ENCODE data around the gene CREB3L1.
"Not testable (repeated sequence)": the region's sequence is repeated elsewhere in the genome, so short reads cannot be mapped to it uniquely, and the experiment has no call there.

Gene CREB3L1

DNA sequence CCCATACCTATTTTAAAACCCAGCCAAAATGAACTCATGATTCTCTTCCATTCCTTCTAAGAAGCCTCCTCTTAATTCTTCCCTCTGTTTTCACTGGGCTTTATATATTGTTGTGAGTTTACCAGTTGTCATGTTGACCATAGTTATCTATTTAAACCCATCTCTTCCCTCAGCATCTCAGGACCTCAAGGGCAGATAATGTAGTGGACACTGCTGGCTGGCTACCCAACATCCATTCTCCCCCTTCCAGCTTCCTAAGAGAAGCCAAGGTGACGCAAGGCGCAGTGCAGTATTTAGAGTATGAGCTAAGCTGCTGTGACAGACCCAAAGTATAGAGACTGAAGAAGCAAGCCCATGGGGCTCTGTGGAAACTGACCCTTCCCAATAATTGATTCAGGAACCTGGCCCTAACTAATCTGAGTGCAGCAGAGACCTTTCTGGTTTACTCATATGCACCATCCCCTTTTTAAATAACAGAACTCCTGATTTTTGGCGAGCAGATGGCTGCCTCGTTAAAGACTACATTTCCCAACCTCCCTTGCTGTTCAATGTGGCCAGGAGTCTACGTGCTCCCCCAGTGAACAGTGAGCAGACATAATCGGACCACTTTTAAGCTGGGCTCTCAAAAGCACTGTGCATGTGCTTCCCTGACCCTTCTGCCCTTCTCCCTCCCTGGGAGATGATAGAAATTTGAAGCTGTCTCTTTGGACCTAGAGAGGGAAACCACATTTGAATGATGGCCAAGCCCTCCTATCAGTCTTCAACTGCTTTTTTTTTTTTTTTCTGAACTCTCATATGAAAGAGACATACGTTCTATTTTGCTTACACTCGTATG, 28.1 kb upstream of the CREB3L1 start:
- no peak for DNase-seq (ENCODE audit: low spot score)

DNA sequence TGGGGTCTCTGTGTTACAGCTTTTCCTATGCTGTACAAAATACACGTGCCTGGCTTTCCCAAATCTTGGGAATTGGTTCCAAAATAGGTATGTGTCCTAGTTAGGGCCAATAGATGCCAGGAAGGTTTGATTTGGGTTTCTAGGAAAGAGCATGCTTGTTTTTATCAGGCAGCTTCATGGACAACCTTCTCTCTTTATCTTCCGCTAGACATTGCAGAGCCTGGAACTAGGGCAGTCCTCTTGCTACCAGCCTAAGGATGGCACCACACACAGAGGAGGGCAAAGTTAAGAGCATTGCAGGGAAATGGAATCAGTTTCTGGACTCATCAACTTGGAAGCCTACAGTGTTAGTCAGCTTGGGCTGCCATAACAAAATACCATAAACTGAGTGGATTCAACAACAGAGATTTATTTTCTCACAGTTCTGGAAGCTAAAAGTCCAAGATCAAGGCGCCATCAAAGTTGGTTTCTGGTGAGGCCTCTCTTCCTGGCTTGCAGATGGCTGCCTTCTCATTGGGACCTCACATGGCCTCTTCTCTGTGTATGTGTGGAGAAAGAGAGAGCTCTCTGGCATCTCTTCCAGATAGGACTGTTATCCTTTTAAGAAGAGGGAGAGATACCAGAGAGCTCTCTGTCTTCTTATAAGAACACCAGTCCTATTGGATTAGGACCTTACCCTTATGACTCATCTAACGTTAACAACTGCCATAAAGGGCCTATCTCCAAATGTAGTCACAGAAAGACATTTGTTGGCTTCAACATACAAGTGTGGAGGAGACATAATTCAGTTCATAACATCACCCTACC, 27.3 kb upstream of the CREB3L1 start:
- DNase-seq (ENCODE audit: low spot score): no peak

DNA sequence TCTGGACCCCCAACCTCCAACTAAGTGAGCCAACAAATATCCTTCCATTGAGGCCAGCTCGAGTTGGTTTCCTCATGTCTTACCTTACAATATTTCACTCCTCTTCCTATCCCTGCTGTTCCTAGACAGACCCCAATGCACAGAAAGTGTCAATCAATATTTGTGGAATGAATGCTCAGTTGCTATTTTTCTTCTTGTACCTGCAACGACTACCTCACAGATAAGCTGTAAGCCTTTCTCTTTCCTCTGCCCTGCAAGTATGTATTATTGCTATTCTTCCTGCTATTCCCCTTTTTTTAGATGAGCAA, 26.8 kb upstream of the CREB3L1 start:
- no peak for DNase-seq (ENCODE audit: low spot score)

DNA sequence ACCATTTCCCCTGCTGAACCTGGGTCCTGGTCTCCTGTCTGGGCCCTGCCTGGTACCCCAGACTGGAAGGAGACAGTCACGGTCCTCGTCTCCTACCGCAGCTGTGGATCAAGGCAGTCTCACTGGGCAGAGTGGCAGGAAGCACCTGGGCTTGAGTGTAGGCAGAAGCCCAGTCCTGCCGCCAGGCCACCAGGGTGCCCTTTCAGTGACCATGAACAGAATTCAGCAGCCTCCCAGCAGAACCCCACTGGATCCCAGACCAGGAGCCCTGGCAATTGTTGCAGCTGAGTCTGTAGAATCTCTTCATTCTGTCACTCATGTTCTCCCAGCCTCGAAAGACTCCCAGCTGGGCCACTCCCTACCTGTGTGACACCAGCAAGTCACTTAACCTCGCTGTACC, 25.5 kb upstream of the CREB3L1 start:
- no peak for DNase-seq (ENCODE audit: low spot score)

DNA sequence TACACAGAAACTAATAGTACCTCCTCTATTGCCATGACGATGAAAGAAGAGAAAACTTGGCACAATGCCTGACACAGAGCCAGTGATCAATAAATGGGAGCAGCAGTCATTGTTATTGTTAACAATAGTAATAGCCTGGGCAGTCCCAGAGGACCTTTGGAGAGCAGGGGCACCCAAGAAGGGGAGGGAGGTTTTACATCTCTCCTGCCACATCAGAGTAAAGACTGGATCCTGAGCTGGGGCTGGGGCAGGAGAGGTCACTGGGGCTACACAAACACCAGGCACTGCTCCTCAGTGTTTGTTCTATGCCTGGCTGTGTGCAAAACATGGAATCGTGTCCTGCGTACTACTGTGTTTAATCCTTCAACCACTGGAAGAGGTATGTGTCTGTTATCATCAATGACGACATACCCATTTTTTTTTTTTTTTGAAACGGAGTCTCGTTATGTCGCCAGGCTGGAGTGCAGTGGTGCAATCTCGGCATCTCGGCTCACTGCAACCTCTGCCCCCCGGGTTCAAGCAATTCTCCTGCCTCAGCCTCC, 25.0 kb upstream of the CREB3L1 start:
- DNase-seq (ENCODE audit: low spot score): no peak

DNA sequence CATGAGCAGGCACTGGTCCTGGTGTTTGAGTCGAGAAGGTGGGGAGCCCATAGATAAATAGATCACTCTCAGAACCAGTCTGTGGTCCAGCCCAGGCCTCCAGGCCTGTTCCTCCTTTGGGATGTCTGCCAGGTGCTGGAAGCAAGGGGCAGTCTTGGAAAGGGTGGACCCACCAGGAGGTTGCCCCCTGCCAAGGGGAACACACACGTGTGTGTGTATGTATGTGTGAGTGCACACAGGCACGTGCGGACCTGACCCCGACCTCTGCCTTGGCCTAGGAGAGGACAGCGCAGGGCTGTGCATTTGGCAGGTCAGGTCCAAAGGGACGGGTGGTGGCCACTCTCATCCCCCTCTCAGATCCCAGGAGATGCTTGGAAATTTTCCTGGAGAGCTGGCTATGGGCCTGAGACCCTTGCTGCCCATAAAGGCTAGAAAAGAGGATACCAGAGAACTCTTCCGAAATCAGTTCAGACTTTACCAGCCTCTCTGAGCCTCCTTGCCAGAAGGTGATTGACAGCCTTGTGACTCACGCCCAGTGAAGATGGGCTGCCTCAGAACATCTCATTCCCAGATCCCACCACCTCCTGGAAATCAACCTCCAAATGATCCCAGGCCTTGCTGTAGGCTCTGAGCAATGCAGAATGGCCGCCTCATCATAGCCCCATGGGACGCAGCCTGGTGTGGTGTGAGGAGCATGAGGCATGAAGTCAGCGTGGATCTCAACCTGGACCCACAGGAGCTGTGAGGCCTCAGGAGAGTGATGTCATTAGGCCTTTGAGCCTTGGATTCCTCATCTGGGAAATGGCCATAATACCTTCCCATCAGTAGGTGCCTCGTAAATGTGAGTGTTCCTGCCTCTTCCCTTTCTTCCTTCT, 24.0 kb upstream of the CREB3L1 start:
- no peak for DNase-seq (ENCODE audit: low spot score)

DNA sequence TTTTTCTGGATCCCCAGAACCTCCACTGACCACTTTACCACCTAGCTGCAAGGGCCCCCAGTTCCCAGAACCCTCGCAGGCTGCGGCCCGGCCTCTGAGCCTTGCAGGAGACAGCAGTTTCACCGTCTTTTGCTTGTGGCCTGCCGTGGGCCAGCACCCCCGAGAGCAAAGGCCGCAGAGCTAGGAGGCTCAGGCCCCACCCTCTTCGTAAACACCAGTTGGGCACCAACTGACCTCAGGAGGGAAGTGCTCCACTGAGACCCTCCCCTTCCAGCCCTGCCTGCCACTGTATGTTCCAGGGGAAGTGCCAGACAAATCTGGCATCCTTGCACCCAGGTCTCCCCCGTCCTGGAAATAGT, 23.4 kb upstream of the CREB3L1 start:
- DNase-seq (ENCODE audit: low spot score): no peak

DNA sequence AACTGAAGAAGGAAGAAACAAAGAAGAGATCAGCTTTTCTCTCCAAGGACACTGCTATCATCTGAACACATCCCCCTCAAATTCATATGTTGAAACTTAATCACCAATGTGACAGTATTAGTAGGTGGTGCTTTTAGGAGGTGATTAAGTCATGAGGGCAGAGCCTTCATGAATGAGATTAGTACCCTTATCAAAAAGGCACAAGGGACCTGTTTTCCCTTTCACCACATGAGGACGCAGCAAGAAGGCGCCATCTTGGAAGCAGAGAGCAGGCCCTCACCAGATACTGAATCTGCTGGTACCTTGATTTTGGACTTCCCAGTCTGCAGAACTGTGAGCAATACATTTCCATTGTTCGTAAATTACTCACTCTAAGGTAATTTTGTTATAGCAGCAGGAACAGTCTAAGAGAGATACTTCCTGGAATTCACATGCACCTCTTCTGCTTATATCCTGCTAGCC, 20.9 kb upstream of the CREB3L1 start:
- DNase-seq (ENCODE audit: low spot score): no peak

DNA sequence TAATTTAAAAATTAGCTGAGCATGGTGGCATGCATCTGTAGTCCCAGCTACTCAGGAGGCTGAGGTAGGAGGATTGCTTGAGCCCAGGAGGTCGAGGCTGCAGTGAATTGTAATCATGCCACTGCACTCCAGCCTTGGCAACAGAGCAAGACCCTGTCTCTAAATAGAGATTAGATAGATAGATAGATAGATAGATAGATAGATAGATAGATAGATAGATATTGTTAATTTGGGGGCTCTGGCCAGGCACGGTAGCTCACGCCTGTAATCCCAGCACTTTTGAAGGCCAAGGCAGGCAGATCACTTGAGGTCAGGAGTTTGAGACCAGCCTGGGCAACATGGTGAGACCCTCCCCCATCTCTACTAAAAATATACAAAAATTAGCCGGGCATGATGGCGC, 18.1 kb upstream of the CREB3L1 start:
- not testable (repeated sequence) for DNase-seq (ENCODE audit: low spot score)

DNA sequence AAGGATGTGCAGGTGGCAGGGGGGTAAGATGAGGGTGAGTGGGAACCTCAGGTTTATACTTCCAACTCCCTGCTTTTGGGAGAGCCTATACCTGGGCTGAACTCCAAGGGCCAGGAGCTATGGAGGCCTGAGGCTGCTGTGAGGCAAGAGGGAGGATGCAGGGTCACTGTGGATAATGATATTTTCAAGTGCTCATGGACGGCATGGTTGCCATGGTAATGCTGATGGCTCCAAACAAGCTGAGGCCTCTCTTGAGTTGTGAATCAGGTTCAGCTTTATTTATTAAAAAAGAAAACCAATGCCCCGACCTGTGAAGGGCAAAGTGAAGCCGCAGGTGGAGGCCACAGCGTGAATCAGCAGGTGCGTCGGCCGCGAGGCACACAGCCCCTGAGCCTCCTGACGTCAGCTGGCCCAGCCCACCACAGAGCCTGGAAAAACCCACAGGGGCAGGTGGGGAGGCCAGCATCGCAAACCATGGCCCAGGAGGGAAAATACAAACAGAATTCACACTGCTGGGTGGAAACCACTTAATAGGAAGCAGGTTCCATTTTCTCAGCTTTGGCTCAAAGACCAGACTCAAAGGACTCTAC, 17.4 kb upstream of the CREB3L1 start:
- DNase-seq (ENCODE audit: low spot score): no peak

DNA sequence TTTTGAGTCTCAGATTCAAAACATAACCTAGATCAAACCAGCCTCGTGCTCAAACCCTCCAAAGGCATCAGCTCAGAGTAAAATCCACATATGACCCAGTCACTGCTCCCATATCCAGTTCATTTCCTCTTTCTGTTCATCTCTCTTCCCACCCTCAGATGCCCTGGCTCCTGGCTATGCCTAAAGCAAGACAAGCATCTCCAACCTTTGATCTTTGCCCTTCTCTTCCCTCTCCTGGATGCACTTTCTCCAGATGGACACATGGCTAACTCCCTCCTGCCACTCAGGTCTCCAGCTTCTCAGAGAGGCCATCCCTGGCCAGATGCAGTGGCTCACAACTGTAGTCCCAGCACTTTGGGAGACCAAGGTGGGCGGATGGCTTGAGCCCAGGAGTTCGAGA, 14.3 kb upstream of the CREB3L1 start:
- no peak for DNase-seq (ENCODE audit: low spot score)

DNA sequence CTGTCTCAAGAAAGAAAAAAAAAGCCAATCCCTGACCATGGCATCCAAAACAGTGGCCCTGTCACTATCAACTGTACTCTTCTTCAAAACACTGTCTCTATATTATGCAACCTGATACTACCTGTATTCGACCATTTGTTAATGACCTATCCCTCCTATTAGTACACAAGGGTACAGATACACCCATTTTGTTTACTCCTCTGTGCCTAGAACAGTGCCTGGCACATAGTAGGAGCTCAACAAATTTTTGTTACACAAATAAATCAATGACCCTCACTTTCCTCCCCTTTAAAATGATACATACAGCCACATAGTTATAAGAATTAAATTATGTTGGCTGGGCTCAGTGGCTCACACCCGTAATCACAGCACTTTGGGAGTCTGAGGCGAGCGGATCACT, 13.4 kb upstream of the CREB3L1 start:
- DNase-seq (ENCODE audit: low spot score): no peak

DNA sequence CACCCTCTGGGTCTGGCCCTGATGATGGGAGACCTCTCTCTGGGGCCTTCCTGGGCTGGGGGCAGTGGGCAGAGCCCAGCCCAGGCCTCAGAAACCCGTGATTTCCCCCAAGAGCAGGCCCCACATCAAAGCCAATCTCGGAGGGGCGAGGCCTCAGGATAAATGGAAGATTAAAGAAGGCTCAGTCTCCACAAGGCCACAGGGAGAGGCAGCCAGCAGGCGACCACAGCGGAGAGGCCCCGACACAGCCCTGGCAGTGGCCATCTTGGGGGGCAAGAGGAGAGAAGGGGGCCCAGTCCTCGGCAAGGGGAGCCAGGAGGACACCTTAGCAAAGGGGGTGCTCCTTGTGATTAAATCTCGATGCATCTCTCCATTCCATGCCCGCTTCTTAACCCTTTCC, 12.5 kb upstream of the CREB3L1 start:
- no peak for DNase-seq (ENCODE audit: low spot score)

DNA sequence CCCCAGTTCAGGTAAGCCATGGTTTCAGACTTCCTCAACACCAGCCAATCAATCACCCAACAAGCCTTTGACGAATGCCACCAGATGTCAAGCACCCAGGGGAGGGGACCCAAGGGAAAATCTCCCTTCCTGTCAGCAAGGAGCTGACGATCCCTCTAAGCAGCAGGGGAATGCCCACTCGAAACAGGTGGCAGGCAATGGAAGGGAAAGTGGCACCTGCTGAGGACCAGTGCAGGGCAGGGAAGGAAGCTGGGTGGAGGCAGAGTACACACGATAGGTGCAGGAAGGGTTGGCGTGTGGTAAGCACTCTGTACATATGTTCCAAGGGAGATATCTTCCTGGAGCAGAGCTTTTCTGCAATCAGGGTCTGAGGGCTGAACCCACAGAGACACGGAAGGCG, 11.7 kb upstream of the CREB3L1 start:
- DNase-seq (ENCODE audit: low spot score): no peak

DNA sequence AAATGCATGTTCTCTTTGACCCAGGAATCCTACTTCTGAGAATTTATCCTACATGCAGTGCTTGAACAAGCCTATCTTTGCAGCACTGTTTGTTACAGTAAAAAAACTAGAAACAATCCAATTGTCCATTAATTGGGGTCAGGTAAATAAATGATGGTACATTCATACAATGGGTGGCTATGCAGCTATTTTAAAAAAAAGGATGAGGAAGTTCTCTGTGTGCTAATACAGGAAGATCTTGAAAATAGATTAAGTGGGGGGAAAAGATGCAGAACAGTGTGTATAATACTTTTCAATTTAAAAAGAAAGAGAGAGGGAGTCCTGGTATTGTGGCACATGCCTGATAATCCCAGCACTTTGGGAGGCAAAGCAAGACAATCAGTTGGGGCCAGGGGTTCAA, 9.5 kb upstream of the CREB3L1 start:
- DNase-seq (ENCODE audit: low spot score): no peak

DNA sequence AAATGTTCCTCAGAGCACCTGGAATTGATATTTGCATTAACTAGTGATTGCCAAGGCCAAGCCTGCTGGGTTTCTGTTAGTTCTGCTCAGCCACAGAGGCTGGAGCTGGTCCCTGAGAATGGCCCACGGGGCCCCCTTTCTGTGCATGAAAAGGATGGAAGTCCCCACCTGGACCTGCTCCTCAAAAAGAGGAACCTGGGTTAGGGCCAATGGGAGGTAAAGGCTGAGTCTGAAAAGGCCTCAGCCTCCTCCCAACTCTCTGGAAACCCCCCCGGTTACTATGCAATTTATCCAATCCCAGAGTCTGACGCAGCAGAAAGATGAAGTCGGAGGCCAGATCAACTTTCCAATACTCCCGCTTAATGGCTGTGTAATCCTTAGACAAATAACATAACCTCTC, 6.8 kb upstream of the CREB3L1 start:
- DNase-seq (ENCODE audit: low spot score): no peak

DNA sequence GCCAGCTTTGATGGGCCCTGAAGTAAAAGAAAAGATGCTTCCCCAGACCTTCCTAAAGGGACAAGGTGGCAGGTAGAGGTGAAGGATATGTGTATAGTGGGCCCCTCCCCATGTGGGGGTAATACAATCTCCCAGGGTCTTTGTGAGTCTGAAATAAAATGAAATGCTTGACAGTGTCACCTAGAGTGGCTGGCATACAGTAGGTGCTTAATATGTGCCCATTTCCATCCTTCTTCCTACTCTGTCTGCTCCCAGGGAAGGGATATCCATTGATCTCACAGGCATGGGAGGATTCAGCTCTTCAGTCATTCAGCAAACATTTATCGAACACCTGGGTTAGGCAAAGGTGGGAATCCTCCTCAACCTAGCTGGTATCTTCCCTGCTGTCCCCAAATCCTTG, 6.1 kb upstream of the CREB3L1 start:
- DNase-seq (ENCODE audit: low spot score): no peak

DNA sequence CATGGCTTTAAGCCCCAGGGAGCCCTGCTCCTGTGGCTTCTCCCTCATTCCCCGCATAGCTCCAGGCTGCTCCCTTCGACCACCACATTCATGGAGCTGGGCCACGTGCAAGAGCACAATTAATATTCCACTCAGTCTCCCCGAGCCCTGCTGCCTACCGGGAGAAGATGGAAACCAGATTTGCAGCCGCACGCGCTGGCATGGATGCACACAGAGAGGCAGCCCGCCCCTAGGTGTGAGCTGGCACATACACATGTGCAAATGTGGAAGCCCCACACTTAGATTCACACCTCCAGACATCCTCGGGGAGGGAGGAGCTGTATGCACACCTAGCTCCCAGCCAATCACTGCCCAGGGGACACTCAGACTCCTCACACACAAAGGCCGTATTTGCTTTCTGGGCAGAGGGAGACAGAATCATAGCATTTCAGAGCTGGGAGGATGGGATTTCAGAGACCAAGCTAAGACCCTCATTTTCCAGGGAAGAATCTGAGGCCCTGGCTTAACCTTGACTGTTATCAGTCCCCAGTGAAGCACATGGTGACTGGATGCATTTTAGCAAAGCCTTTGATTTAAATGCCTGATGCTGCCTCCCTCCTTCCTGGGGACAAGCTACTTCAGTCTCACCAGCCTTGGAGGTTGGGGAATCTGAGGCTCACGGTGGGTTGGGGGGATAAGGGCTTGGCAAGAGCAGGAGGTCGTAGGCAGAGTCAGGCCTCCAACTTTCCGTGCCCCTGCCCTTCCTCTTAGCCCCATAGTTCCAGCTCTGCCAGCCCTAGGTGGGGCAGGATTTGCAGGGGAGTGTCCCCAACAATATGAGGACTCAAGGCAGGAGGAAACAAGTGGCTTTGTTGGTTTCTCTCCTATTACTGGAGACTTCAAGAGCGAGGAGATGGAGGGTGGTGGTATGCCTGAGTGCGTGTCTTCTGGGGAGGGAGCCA, 5.3 kb upstream of the CREB3L1 start:
- DNase-seq (ENCODE audit: low spot score): no peak

DNA sequence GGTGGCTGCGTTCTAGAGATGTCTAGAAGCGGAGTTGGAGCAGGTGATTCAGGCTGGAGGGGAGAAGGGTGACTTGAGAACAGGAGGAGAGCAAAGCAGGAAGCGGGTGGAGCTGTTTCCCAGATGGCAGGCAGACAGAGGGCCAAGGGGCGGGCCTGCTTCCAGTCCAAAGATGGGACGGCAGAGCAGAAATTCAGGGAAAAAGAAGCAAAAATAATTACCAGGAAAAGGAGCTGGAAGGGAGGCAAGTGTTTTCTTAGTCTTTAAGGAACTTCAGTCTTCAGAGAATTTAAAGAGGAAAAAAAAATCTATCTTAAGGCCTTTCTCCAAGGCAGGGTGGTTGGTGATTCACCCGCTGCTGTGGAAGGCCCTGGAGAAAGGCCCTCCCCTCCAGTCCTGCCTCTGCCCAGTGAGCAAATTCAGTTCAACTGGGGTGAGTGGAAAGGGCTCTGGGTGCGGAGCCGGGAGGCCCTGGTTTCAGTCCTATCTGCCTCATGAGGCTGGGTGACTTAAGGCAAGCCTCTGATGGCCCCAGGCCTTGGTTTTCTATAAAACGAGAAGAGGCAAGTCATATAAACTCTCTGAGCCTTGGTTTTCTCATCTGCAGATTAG, 4.5 kb upstream of the CREB3L1 start:
- DNase-seq (ENCODE audit: low spot score): no peak

DNA sequence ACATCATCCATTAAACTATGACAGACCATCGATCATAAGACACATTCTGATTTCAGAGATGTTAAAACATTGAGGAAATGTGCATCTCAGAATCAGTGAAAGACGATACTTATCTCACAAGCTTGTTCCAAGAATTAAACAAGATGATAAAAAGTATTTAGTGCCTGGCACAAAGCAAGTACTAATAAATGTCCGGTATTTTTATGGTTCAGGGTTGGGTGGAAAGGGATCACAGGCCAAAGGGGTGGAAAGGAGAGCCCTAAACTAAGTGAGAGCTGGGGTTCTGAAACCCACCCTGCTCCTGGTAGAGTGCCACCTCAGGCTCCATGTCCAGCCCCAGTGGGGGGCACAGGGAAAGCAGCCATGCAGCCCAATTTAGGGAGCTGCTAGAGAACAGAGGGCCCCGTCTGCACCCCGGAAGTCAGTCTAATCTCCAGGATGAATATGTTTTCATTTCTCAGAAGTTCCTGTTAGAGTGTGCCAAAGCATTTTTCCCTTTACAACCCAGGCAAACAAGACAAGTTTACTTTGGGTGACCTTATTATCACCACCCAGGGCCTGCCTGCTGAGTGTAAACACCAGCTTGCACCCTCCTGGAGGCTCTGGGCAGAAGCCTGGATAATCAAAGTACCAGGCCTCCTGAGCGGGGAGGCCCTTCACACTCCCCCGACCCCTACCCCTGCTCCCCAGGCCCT, 3.8 kb upstream of the CREB3L1 start:
- DNase-seq (ENCODE audit: low spot score): no peak

Data from globus pallidus (tissue), 1 donor.